Endothelial cell of umbilical vein (primary cell): ENCODE data around the gene BIN1. TPM values are rescaled to one million over a fixed set of nuclear protein-coding genes. Genes with fewer than 3 reads are reported as not detected.

Experiments
- BruUV-seq: library from RNA; stranded (reverse); fragments of 400-500 nt; replicated peaks from 2 replicates; lab custom pipeline; 2021; lab: Mats Ljungman, UMichigan
- CTCF ChIA-PET: fragments of 300-600, 350-600 bp; sonication (Branson Sonifier 250); formaldehyde crosslinking; loops from one replicate; lab custom pipeline; 2021; ENCODE audit warnings: antibody characterized with exemption, inconsistent platforms; lab: Charles Lee
- POLR2A ChIA-PET: fragments of 300-600, 350-600 bp; sonication (Branson Sonifier 250); formaldehyde crosslinking; loops from one replicate; lab custom pipeline; 2021; ENCODE audit warnings: antibody characterized with exemption, inconsistent platforms; lab: Charles Lee
- DNase-seq: peaks from one replicate; pipeline ENCODE4 v3.0.0-alpha.2; 2011; ENCODE audit warnings: low read depth, low spot score
- FAIRE-seq: peaks from 2 replicates; lab custom pipeline; 2011; peaks lifted over from hg19 to GRCh38; lab: Jason Lieb, UNC
- H2AFZ ChIP-seq: 2 replicates; pipeline ENCODE4 v1.6.0; 2012; ENCODE audit warnings: low read depth, low read length, control low read depth, inconsistent platforms
- H3K27ac ChIP-seq: 2 replicates; pipeline ENCODE4 v1.5.1; 2011; ENCODE audit warnings: low read depth, mild to moderate bottlenecking, control low read depth, low read length, moderate library complexity; ENCODE audit not compliant: insufficient read depth
- H3K27me3 ChIP-seq, 2 experiments: 2 replicates each; pipeline versions ENCODE4 v1.6.0 to v1.6.1; 2011; ENCODE audit warnings: low read length in 2 of 2, mixed read lengths in 1 of 2; ENCODE audit not compliant: control insufficient read depth in 2 of 2, insufficient read depth in 2 of 2
- H3K36me3 ChIP-seq, 2 experiments: 2 replicates in 1 of 2; 3 replicates in 1 of 2; pipeline ENCODE4 v1.5.1; 2011; ENCODE audit warnings: low read length in 2 of 2, mild to moderate bottlenecking in 1 of 2, moderate library complexity in 1 of 2; ENCODE audit not compliant: control insufficient read depth in 2 of 2, insufficient read depth in 2 of 2; ENCODE audit errors: extremely low read depth in 1 of 2
- H3K4me1 ChIP-seq: 3 replicates; pipeline ENCODE4 v1.5.1; 2011; ENCODE audit warnings: mild to moderate bottlenecking, low read length; ENCODE audit not compliant: control insufficient read depth, insufficient read depth; ENCODE audit errors: extremely low read depth
- H3K4me2 ChIP-seq: 2 replicates; pipeline ENCODE4 v1.6.1; 2011; ENCODE audit warnings: low read length, control low read depth, mixed read lengths; ENCODE audit not compliant: insufficient read depth
- H3K4me3 ChIP-seq, 3 experiments: fragments of 200-600 bp in 1 of 3; sonication (generic), shearing (Covaris generic) in 1 of 3; replicated peaks in 1 of 3; 2 replicates each; pipeline ENCODE4 v1.5.1; 2011 to 2016; ENCODE audit warnings: control low read depth in 3 of 3, low read length in 3 of 3, mild to moderate bottlenecking in 2 of 3, inconsistent platforms in 1 of 3, low read depth in 1 of 3, moderate library complexity in 1 of 3; ENCODE audit not compliant: insufficient read depth in 1 of 3
- H3K79me2 ChIP-seq: 2 replicates; pipeline ENCODE4 v1.6.0; 2012; ENCODE audit warnings: low read length, inconsistent platforms; ENCODE audit not compliant: control insufficient read depth, insufficient read depth
- H3K9ac ChIP-seq: replicated peaks from 2 replicates; pipeline ENCODE3; 2011; ENCODE audit warnings: low read length, control low read depth; ENCODE audit not compliant: insufficient read depth; ENCODE audit errors: extremely low read depth
- H3K9me1 ChIP-seq: replicated peaks from 3 replicates; pipeline ENCODE4 v1.6.0; 2011; ENCODE audit warnings: mild to moderate bottlenecking, low read length; ENCODE audit not compliant: control insufficient read depth, insufficient read depth; ENCODE audit errors: extremely low read depth
- H3K9me3 ChIP-seq: replicated peaks from 2 replicates; pipeline ENCODE4 v1.5.1; 2012; ENCODE audit warnings: low read length, inconsistent platforms; ENCODE audit not compliant: control insufficient read depth, insufficient read depth
- H4K20me1 ChIP-seq: replicated peaks from 2 replicates; pipeline ENCODE3; 2011; ENCODE audit warnings: mild to moderate bottlenecking, low read length; ENCODE audit not compliant: control insufficient read depth, insufficient read depth; ENCODE audit errors: extremely low read depth
- CTCF ChIP-seq, 2 donors: IDR thresholded peaks; 1 replicate in 1 of 2; 2 replicates in 1 of 2; pipeline ENCODE4 v1.5.1; 2011; ENCODE audit warnings: low read length in 2 of 2, mild to moderate bottlenecking in 2 of 2, moderate library complexity in 2 of 2, control low read depth in 1 of 2, inconsistent platforms in 1 of 2, low read depth in 1 of 2; ENCODE audit not compliant: insufficient read depth in 1 of 2; ENCODE audit errors: extremely low read depth in 1 of 2
- EZH2 ChIP-seq: IDR thresholded peaks from 2 replicates; pipeline ENCODE4 v1.6.1; 2012; ENCODE audit warnings: borderline replicate concordance, low read depth, mild to moderate bottlenecking, moderate library complexity, low read length, inconsistent platforms; ENCODE audit not compliant: severe bottlenecking
- GATA2 ChIP-seq: IDR thresholded peaks from 2 replicates; pipeline ENCODE4 v1.7.0; 2011; ENCODE audit warnings: low read depth, mild to moderate bottlenecking, moderate library complexity, mixed read lengths, low read length; ENCODE audit not compliant: insufficient read length, insufficient read depth
- JUN ChIP-seq: IDR thresholded peaks from 2 replicates; pipeline ENCODE4 v1.6.1; 2011; ENCODE audit warnings: borderline replicate concordance, low read depth; ENCODE audit not compliant: insufficient read length, insufficient read depth
- POLR2A ChIP-seq: IDR thresholded peaks from 2 replicates; pipeline ENCODE4 v1.6.1; 2012; ENCODE audit warnings: low read depth, mild to moderate bottlenecking, control low read depth, low read length
- POLR2AphosphoS5 ChIP-seq: IDR thresholded peaks from 2 replicates; pipeline ENCODE4 v1.6.1; 2012; ENCODE audit warnings: low read depth, mild to moderate bottlenecking, control low read depth, low read length, moderate library complexity; ENCODE audit not compliant: insufficient read depth
- dilution Hi-C: fragments of 300-500 bp; cut with MboI; formaldehyde crosslinking; loops from one replicate; pipeline ENCODE4 v1.15.0; 2019; ENCODE audit warnings: low sequenced_read_pairs; ENCODE audit not compliant: extremely low pct_ligation_motif_present
- intact Hi-C: fragments of 100-400 bp; cut with micrococcal nuclease; formaldehyde crosslinking; loops from one replicate; pipeline ENCODE4 v1.10.0; 2022
- polyA plus RNA-seq, 4 experiments: library from polyadenylated mRNA; depleted of rRNA in 3 of 4; stranded (reverse) in 3 of 4; unstranded in 1 of 4; fragments of >200 nt; gene quantifications; 2 replicates each; pipeline versions ENCODE4 v1.2.1 to v1.2.3, GENCODE V29; 2011 to 2012; ENCODE audit warnings: missing spikeins in 1 of 4
- total RNA-seq: library from RNA; stranded (reverse); gene quantifications from 2 replicates; pipeline ENCODE4 v1.2.3, GENCODE V29; 2021

The BIN1 gene
- total and polyA plus RNA-seq, 2 donors (not counting 3 experiments of a cell fraction or from before 2014, with no cell fraction given) = 26.3 to 36.9 TPM

GRCh38 chr2:127108090-127108523 is 1.2 kb upstream of the BIN1 start:
- FAIRE-seq (no peak), DNase-seq (no peak)
- H3K4me3 ChIP-seq = peak overlapping the region in 1 of 3 experiments; percentile 68
- BruUV-seq = no TSS peak
- H3K36me3 ChIP-seq = no peaks in the 10 kb centered on the region
- peaks cover 6% of the 10 kb centered on the region for H3K4me1 ChIP-seq
- H3K9me1 ChIP-seq = no peaks in the 10 kb centered on the region
- peaks cover 15 to 22% of the 10 kb centered on the region in 2 experiments for H3K27me3 ChIP-seq
- ChIA-PET CTCF (interaction anchor here (2.4 kb wide), 1 partner anchor 40 kb away, joined by 10 read pairs; no protein-coding TSS in a partner anchor), POLR2A (no interaction called here)
- TF ChIP-seq POLR2AphosphoS5 (no peak), GATA2 (no peak), POLR2A (no peak), EZH2 (no peak)
- H3K9me3 ChIP-seq = no peaks in the 10 kb centered on the region
- no peaks in the 10 kb centered on the region for H4K20me1 ChIP-seq
- H3K27ac ChIP-seq = no peak overlapping the region
- peaks cover 29% of the 10 kb centered on the region for H3K79me2 ChIP-seq
- intact Hi-C loops = loop anchor here (5.0 kb wide), 1 partner anchor 184 kb away; the partner anchor contains the start of gene ERCC3
- no peak overlapping the region for H3K9ac ChIP-seq
- peak overlapping the region; percentile 84 for H3K4me2 ChIP-seq
- H2AFZ ChIP-seq = peak overlapping the region; percentile 84
- dilution Hi-C loops = no loop called here

GRCh38 chr2:127107622-127107999 is 657 bp upstream of the BIN1 start:
- H2AFZ ChIP-seq = peak overlapping the region; percentile 84
- dilution Hi-C loops = no loop called here
- BruUV-seq = no TSS peak
- intact Hi-C loops = loop anchor here (1.0 to 5.0 kb wide), 8 partner anchors 14 to 185 kb away; partner anchors contain the start of gene ERCC3
- H4K20me1 ChIP-seq = no peaks in the 10 kb centered on the region
- H3K4me1 ChIP-seq = peaks cover 6% of the 10 kb centered on the region
- H3K27me3 ChIP-seq = peaks cover 10 to 17% of the 10 kb centered on the region in 2 experiments
- TF ChIP-seq JUN (no peak), CTCF (IDR thresholded peaks at IDR 0.05; ENCODE audit: extremely low read depth in 1 of 2, insufficient read depth in 1 of 2, low read depth in 1 of 2, low read length in 2 of 2) (peak in 1 of 2 donors; percentile 8), GATA2 (no peak)
- DNase-seq = no peak
- FAIRE-seq = peak; percentile 42
- H3K4me3 ChIP-seq = peak overlapping the region; percentile 68 to 92 (median 78)
- H3K79me2 ChIP-seq = peaks cover 32% of the 10 kb centered on the region
- H3K9me3 ChIP-seq = no peaks in the 10 kb centered on the region
- H3K4me2 ChIP-seq = peak overlapping the region; percentile 84
- peak overlapping the region; percentile 81 for H3K9ac ChIP-seq
- H3K27ac ChIP-seq = no peak overlapping the region
- CTCF ChIA-PET = interaction anchor here (0.6 to 3.1 kb wide), 13 partner anchors 11 to 187 kb away, joined by 3 to 56 read pairs (median 4); no protein-coding TSS in a partner anchor
- H3K9me1 ChIP-seq = no peaks in the 10 kb centered on the region
- H3K36me3 ChIP-seq = no peaks in the 10 kb centered on the region
- POLR2A ChIA-PET = interaction anchor here (0.8 to 1.1 kb wide), 2 partner anchors 42 kb away, joined by 3 to 4 read pairs; no protein-coding TSS in a partner anchor
